Panc1 (cell line): ENCODE measurements around the gene C2.

Experiments
- CTCF ChIP-seq: fragments of 450-650 bp; IDR thresholded peaks from 2 replicates; pipeline ENCODE4 v1.5.1; 2017; ENCODE audit warnings: mild to moderate bottlenecking
- POLR2AphosphoS5 ChIP-seq: IDR thresholded peaks from 2 replicates; pipeline ENCODE4 v1.6.1; 2012; ENCODE audit warnings: mild to moderate bottlenecking, low read depth, low read length, moderate library complexity
- SIN3A ChIP-seq: IDR thresholded peaks from 2 replicates; pipeline ENCODE4 v1.6.1; 2012; ENCODE audit warnings: low read depth, mild to moderate bottlenecking, low read length, moderate library complexity, borderline replicate concordance; ENCODE audit not compliant: insufficient read depth
- TCF7L2 ChIP-seq: IDR thresholded peaks from 2 replicates; pipeline ENCODE4 v1.6.1; 2011; ENCODE audit warnings: mild to moderate bottlenecking, low read depth, low read length, inconsistent platforms
- TF ChIP-seq, protein P1 (sequence below), 2 experiments: IDR thresholded peaks; 2 replicates each; pipeline ENCODE4 v1.6.1; 2011 to 2012; ENCODE audit warnings: low read depth in 2 of 2, control low read depth in 1 of 2, low read length in 1 of 2, mild to moderate bottlenecking in 1 of 2, moderate library complexity in 1 of 2; ENCODE audit not compliant: insufficient read depth in 1 of 2

DNA sequence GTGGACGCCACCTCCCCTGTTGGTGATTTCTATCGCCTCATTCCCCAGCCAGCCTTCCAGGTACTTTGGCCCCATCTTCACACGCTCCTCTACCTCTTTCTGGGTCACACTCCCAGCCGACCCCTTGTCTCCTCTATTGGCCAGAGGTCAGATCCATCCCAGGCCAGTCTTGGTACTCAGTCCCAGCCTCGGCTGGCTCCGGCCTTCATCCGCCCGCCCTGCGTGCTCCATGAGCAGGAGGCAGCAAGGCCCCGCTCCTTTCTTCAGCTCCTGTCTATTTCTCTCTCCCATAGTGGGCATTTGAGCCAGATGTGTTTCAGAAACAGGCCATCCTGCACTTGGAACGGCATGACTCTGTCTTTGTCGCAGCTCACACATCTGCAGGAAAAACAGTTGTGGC, 34.1 kb downstream of the C2 start:
- TF ChIP-seq CTCF (no peak), POLR2AphosphoS5 (no peak), SIN3A (no peak), TCF7L2 (no peak)
- TF ChIP-seq, protein P1, sequence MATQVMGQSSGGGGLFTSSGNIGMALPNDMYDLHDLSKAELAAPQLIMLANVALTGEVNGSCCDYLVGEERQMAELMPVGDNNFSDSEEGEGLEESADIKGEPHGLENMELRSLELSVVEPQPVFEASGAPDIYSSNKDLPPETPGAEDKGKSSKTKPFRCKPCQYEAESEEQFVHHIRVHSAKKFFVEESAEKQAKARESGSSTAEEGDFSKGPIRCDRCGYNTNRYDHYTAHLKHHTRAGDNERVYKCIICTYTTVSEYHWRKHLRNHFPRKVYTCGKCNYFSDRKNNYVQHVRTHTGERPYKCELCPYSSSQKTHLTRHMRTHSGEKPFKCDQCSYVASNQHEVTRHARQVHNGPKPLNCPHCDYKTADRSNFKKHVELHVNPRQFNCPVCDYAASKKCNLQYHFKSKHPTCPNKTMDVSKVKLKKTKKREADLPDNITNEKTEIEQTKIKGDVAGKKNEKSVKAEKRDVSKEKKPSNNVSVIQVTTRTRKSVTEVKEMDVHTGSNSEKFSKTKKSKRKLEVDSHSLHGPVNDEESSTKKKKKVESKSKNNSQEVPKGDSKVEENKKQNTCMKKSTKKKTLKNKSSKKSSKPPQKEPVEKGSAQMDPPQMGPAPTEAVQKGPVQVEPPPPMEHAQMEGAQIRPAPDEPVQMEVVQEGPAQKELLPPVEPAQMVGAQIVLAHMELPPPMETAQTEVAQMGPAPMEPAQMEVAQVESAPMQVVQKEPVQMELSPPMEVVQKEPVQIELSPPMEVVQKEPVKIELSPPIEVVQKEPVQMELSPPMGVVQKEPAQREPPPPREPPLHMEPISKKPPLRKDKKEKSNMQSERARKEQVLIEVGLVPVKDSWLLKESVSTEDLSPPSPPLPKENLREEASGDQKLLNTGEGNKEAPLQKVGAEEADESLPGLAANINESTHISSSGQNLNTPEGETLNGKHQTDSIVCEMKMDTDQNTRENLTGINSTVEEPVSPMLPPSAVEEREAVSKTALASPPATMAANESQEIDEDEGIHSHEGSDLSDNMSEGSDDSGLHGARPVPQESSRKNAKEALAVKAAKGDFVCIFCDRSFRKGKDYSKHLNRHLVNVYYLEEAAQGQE (IDR thresholded peaks at IDR 0.05; ENCODE audit: insufficient read depth in 1 of 2, low read depth in 2 of 2, low read length in 1 of 2), result no peak
